ENCODE results near the gene SC5D.

GRCh38 chr11:121282886-121283502, 9.6 kb upstream of the SC5D start:
- TF ChIP-seq POLR2A (IDR thresholded peaks at IDR 0.05), result no peak
- TF ChIP-seq, protein P1, sequence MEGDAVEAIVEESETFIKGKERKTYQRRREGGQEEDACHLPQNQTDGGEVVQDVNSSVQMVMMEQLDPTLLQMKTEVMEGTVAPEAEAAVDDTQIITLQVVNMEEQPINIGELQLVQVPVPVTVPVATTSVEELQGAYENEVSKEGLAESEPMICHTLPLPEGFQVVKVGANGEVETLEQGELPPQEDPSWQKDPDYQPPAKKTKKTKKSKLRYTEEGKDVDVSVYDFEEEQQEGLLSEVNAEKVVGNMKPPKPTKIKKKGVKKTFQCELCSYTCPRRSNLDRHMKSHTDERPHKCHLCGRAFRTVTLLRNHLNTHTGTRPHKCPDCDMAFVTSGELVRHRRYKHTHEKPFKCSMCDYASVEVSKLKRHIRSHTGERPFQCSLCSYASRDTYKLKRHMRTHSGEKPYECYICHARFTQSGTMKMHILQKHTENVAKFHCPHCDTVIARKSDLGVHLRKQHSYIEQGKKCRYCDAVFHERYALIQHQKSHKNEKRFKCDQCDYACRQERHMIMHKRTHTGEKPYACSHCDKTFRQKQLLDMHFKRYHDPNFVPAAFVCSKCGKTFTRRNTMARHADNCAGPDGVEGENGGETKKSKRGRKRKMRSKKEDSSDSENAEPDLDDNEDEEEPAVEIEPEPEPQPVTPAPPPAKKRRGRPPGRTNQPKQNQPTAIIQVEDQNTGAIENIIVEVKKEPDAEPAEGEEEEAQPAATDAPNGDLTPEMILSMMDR (IDR thresholded peaks at IDR 0.05), result no peak
- TF ChIP-seq POLR2AphosphoS5 (IDR thresholded peaks at IDR 0.05), result no peak
